Endothelial cell (in vitro differentiated cells): ENCODE results near the gene IBA57. TPM values are rescaled to one million over a fixed set of nuclear protein-coding genes. Genes with fewer than 3 reads are reported as not detected.

ENCODE experiments used
- DNase-seq: peaks from one replicate; pipeline ENCODE4 v3.0.0; 2021; ENCODE audit warnings: low spot score
- H3K27ac Mint-ChIP-seq: one replicate; pipeline ENCODE4 v1.8.0; 2021; ENCODE audit warnings: mixed read lengths, inconsistent platforms; ENCODE audit not compliant: unreplicated experiment
- H3K27me3 Mint-ChIP-seq: one replicate; pipeline ENCODE4 v1.8.0; 2021; ENCODE audit warnings: mild to moderate bottlenecking, moderate library complexity, mixed read lengths, inconsistent platforms; ENCODE audit not compliant: unreplicated experiment
- H3K36me3 Mint-ChIP-seq: one replicate; pipeline ENCODE4 v1.8.0; 2021; ENCODE audit warnings: mild to moderate bottlenecking, low read depth, mixed read lengths, inconsistent platforms; ENCODE audit not compliant: unreplicated experiment
- H3K4me1 Mint-ChIP-seq: one replicate; pipeline ENCODE4 v1.8.0; 2021; ENCODE audit warnings: mild to moderate bottlenecking, mixed read lengths, inconsistent platforms; ENCODE audit not compliant: unreplicated experiment
- H3K4me3 Mint-ChIP-seq: one replicate; pipeline ENCODE4 v1.8.0; 2021; ENCODE audit warnings: mild to moderate bottlenecking, mixed read lengths, inconsistent platforms; ENCODE audit not compliant: unreplicated experiment
- H3K9me3 Mint-ChIP-seq: one replicate; pipeline ENCODE4 v1.8.0; 2021; ENCODE audit warnings: mixed read lengths, inconsistent platforms; ENCODE audit not compliant: unreplicated experiment
- CTCF ChIP-seq: fragments of 200-600 bp; sonication (generic); IDR thresholded peaks from one replicate; pipeline ENCODE4 v1.5.0; 2021; ENCODE audit warnings: antibody characterized with exemption; ENCODE audit not compliant: unreplicated experiment
- total RNA-seq: library from RNA; stranded (reverse); fragmentation: NEBNext Ultra II Directional; extraction: Animal tissue kit (Norgen Biotek cat#: 25700); gene quantifications from one replicate; pipeline ENCODE4 v1.2.1, GENCODE V29; 2021; ENCODE audit not compliant: unreplicated experiment

IBA57 gene
- total RNA-seq, 1 donor from 2014 or later, result 11.5 TPM

- Mint-ChIP-seq H3K9me3 (no peaks in the 10 kb centered on the region), H3K27ac (no peak overlapping the region), H3K4me3 (no peak overlapping the region), H3K27me3 (peaks cover 5% of the 10 kb centered on the region), H3K36me3 (no peaks in the 10 kb centered on the region), H3K4me1 (no peaks in the 10 kb centered on the region)
- DNase-seq, result no peak
- no peak for TF ChIP-seq CTCF
Observed at GRCh38 chr1:228207381-228207810, 41.8 kb downstream of the IBA57 start.

GRCh38 chr1:228207851-228208821 is 42.5 kb downstream of the IBA57 start, which contains the start of gene OBSCN:
Gene OBSCN (plus strand): TSS chr1:228208044. CDS start chr1:228211784, 3,740 bp downstream.
- Mint-ChIP-seq H3K27me3 (peaks cover 5% of the 10 kb centered on the region), H3K27ac (no peak within 1 kb of the TSS), H3K4me1 (no peaks in the 10 kb centered on the region), H3K4me3 (no peak within 1 kb of the TSS), H3K36me3 (no peaks in the 10 kb centered on the region), H3K9me3 (no peaks in the 10 kb centered on the region)
- no peak for TF ChIP-seq CTCF
- DNase-seq, result no peak

- Mint-ChIP-seq H3K4me3 (no peak overlapping the region), H3K27ac (no peak overlapping the region), H3K36me3 (no peaks in the 10 kb centered on the region), H3K9me3 (no peaks in the 10 kb centered on the region), H3K27me3 (peaks cover 5% of the 10 kb centered on the region), H3K4me1 (no peaks in the 10 kb centered on the region)
- no peak for TF ChIP-seq CTCF
- DNase-seq, result no peak
Observed at GRCh38 chr1:228208831-228209551, 43.4 kb downstream of the IBA57 start.

GRCh38 chr1:228209657-228210056 is 44.1 kb downstream of the IBA57 start:
- Mint-ChIP-seq H3K36me3 (no peaks in the 10 kb centered on the region), H3K4me3 (no peak overlapping the region), H3K27me3 (peaks cover 5% of the 10 kb centered on the region), H3K9me3 (no peaks in the 10 kb centered on the region), H3K4me1 (no peaks in the 10 kb centered on the region), H3K27ac (no peak overlapping the region)
- DNase-seq, result no peak
- TF ChIP-seq CTCF, result no peak
